Stimulated activated CD4-positive, alpha-beta T cell treated with anti-CD3 and anti-CD28 coated beads, Interleukin-4, amount 100 ng/mL, for 1 hour (primary cell): ENCODE measurements around the gene EVPLL.
"Not testable (repeated sequence)": the region's sequence is repeated elsewhere in the genome, so short reads cannot be mapped to it uniquely, and the experiment has no call there.

Experiments
- DNase-seq: peaks from one replicate; pipeline ENCODE4 v3.0.0-alpha.2; 2020

EVPLL gene

DNA sequence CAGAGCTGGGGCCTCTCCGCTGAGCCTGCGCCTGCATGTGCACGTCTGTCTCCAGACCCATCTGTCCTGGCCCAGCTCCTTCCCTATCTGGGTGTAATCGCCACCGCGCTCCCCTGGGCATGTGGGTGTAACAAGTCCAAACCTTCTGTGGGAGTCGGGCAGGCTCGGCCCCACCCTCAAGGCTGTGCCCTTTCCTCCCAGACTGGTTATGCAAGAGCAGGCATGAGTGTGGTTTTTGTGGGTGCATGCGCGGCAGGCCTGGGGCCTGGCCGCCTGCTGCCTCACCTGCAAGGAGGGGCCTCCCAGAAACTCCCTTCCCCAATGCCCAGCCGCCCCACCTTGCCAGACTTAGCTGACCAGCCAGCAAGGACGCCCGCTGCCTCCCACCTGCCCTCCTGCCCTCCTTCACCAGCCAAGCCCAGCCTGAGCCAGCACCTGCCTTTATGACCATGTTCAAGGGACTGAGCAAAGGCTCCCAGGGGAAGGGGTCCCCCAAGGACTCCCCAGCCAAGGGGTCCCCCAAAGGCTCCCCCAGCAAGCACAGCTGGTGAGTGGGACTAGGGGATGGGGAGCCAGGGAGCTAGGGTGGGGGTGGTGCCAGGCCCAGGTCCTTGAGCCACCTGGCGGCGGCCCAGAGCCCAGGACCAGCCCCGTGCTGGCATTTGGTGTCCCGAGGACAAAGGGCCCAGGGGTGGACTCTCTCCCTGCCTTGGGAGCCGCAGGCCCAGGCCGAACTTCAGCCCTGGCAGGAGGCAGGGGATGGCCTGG is at the start of gene EVPLL:
EVPLL (plus strand) TSS at position 342 of the 768 bp plus-strand sequence. CDS start 3,160 bp downstream, outside the sequence.
- DNase-seq, result no peak

- no peak for DNase-seq
Observed at GRCh38 chr17:18328643-18329204, 48.9 kb upstream of the EVPLL start.

DNA sequence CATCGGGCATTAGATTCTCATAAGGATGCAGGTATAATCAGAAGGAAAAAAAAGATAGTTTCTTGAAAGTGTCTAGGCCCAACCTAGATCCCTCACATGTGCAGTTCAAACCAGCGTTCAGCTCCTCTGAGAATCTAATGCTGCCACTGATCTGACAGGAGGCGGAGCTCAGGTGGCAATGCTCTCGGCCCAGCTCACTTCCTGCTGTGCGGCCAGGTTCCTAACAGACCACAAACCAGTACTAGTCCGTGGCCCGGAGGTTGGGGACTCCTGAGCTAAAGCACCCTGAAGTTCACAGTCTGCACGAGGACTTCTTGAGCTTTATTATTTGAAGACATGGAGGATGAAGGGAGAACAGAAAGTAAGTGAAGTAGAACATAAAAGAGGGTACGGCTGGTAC is 45.7 kb upstream of the EVPLL start:
- DNase-seq, result no peak

GRCh38 chr17:18332909-18333489 is 44.6 kb upstream of the EVPLL start:
- DNase-seq, result no peak

GRCh38 chr17:18338158-18338557 is 39.4 kb upstream of the EVPLL start:
- DNase-seq, result not testable (repeated sequence)

GRCh38 chr17:18339933-18340332 is 37.6 kb upstream of the EVPLL start:
- DNase-seq, result no peak

GRCh38 chr17:18344021-18344420 is 33.6 kb upstream of the EVPLL start:
- no peak for DNase-seq

DNA sequence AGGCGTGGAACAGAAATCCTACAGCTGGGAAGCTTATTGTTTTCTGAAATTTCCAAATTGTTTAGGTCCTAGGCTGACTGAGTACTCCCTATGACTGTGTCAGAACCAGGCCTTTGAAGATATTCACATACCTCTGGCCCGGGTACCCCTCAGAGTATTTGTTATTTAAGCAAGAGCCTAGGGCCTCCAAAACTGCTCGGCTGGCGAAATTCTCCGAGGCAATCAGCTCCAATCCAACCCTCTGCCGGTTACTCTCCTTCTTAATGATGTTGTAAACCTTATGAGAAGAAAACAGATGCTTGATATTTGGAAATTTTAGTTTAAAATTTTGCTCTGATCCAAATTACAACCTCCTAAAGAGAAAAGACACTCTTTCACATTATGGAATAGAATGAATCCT is 24.0 kb upstream of the EVPLL start:
- no peak for DNase-seq

DNA sequence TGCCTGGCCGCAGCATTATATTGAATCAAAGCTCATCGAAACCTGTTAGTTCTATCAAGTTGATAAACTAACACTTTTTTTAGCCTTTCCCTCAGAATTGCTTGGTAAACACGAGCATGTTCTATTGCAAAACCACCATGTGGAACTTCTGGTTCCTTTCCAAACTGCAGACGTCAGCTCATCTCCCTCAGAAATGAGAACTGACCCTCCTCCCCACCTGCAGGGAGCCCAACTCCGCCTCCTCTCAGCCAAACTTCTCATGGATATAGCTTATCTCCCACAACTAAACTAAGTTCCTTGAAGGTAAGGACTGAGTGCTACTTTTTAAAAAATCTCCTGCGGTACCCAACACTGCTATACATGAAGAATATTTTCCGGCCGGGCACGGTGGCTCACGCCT is 21.0 kb upstream of the EVPLL start:
- DNase-seq, result no peak

- DNase-seq, result no peak
Observed at GRCh38 chr17:18360518-18360917, 17.1 kb upstream of the EVPLL start.

DNA sequence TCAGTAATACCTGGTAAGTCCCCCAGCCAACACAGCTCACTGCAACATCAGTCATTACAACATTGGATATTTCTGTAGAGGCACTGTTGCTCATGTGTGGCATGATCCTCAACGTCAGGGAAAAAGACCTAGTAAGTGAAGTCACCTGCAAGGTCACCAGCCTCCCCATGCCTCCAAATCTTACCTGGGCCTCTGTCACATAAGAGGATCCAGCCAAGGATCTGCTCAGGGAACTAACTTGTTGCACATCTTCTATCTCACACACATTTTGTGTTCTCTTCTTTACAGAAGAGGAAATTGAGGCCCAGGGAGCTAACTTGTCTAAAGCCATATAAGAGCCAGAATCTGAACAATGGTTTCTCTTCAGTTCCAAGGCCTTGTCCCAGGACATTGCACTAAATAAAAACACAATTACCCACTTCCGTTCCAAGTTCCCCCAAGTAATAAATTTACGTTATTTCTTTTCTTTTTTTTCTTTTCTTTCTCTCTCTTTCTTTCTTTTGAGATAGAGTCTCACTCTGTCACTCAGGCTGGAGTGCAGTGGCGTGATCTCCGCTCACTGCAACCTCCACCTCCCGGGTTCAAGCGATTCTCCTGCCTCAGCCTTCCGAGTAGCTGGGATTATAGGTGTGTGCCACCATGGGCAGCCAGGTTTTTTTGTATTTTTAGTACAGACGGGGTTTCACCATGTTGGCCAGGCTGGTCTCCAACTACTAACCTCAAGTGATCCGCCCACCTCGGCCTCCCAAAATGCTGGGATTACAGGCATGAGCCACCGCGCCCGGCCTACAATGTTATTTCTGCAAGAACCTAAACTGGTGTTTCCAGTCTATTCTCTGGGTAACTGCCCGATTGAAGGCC is 15.5 kb upstream of the EVPLL start:
- no peak for DNase-seq

DNA sequence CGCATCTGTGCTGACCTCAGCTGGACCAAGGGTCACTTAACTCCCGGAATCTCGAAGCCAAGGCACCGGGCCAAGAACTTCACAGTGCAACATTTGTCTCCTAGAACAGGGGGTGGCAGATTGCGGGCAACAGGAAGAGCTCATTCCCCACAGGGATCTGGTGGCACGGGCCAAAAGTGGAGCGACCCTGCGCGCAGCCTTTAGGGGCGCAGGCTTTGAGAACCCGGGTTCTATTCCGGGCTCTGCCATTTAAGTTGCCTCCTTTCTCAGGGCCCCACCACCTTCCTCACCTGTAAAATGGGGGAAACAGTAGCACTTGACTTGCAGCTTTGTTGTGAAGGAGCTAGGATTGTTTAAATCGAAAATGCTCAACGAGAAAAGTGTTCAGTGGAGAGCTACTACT is 14.9 kb upstream of the EVPLL start:
- no peak for DNase-seq

DNA sequence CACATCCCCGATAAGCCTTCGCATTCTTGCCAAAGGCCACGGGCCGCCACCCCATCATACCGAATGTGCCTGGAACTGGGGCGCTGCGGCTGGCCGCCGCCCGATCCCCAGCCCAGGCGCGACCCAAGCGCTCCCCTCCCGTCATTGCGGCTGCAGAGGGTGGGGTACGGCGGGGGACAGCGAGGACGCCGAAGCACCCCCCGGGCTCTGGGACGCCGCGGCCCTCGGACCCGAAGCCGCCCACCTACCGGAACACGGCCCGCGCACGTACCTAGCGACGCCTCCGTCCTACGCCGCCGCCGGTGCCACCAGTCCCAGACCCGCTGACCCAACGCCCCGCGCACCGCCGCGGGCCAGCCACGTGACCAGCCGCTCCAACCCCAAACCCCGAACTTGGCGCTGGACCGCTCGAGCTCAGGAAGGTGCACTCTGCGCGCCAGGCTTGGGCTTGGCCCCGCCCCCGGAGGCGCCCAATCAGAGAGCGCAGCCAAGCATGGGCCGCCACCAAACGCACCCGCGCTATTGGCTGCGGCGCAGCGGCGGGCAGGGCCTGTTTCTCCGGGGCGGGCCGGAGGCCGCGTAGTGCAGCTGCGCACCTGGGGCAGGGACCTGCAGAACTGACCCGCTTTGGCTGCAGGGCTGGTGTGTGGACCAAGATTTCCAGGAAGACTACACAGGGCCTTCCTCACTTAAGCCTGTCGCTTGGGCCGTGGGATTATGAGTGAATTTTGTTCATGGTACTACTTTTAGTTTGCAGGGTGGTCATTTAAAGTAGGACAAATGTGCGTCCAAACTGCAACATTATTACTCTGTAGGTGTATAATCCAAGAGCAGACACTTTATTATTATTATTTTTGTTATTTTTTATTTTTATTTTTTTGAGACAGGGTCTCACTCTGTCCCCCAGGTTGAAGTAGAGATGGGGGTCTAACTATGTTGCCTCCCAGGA is 14.2 kb upstream of the EVPLL start, which contains the start of gene SHMT1:
SHMT1 (minus strand) TSS at position 450 of the 949 bp plus-strand sequence. CDS start 7,569 bp downstream, outside the sequence.
- DNase-seq, result peak; percentile 91

GRCh38 chr17:18364166-18364565 is 13.4 kb upstream of the EVPLL start:
- DNase-seq, result no peak

- DNase-seq, result no peak
Observed at GRCh38 chr17:18368946-18369345, 8.6 kb upstream of the EVPLL start.

DNA sequence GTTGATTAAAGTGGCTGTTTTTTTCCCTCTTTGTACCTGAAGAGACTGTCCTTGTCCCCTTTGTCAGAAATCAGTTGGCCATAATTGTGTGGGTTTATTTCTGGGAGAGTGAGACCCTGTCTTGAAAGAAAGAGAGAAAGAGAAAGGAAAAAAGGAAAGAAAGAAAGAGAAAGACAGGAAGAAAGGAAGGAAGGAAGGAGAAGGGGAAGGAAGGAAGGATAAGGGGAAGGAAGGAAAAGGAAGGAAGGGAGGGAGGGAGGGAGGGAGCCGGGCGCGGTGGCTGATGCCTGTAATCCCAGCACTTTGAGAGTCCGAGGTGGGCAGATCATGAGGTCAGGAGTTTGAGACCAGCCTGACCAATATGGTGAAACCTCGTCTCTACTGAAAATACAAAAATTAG is 6.8 kb upstream of the EVPLL start:
- DNase-seq, result no peak

GRCh38 chr17:18371455-18371854 is 6.1 kb upstream of the EVPLL start:
- DNase-seq, result no peak

- not testable (repeated sequence) for DNase-seq
Observed at GRCh38 chr17:18373181-18373580, 4.4 kb upstream of the EVPLL start.

GRCh38 chr17:18374216-18374615 is 3.4 kb upstream of the EVPLL start:
- DNase-seq, result no peak

DNA sequence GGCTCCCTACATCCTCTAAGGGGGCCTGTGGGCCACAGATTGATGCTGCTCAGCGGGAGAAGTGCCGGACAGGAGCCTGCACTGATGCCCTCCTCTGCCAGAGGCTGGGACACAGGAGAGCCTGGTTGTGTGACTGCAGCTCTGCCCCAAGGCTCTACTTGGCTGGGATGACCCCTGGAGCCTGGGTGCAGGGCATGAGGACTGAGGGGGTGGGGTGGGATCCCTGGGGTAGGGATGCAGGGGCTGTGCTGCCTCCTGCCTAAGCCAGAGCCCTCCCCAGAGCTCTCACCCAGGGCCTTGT is 577 bp downstream of the EVPLL start:
- DNase-seq, result no peak

GRCh38 chr17:18378614-18379013 is 1.0 kb downstream of the EVPLL start:
- DNase-seq, result not testable (repeated sequence)
